Measurements from ENCODE around the gene COQ8A.

Gene COQ8A

DNA sequence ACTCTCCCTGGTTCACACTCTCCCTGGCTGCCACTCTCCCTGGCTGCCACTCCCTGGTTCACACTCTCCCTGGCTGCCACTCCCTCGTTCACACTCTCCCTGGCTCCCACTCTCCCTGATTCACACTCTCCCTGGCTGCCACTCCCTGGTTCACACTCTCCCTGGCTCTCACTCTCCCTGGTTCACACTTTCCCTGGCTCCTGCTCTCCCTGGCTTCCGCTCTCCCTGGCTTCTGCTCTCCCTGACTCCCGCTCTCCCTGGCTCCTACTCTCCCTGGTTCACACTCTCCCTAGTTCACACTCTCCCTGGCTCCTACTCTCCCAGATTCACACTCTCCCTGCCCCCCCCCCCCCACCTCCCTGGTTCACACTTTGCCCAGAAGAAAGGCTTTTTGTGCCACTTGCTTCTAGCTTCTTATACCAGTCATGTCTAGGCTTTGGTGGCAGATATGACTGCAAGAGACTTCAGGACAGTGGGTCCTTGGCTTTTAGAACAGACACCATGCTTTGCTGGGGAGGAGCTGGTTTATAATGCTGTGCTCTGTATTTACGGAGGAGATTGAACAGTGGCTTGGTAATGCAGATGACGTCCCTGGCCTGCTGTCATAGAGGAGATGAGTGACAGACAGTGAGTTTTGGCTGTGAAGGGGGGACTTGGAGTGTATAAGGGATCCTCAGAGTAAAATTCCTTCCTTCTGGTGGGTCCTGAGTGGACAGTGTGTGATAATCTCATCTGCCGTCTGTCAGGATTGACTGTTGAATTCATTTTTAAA, 17.0 kb downstream of the COQ8A start:
- no peak overlapping the region for H3K4me3 ChIP-seq (ENCODE audit: low read depth, low read length)
- TF ChIP-seq, protein P1, sequence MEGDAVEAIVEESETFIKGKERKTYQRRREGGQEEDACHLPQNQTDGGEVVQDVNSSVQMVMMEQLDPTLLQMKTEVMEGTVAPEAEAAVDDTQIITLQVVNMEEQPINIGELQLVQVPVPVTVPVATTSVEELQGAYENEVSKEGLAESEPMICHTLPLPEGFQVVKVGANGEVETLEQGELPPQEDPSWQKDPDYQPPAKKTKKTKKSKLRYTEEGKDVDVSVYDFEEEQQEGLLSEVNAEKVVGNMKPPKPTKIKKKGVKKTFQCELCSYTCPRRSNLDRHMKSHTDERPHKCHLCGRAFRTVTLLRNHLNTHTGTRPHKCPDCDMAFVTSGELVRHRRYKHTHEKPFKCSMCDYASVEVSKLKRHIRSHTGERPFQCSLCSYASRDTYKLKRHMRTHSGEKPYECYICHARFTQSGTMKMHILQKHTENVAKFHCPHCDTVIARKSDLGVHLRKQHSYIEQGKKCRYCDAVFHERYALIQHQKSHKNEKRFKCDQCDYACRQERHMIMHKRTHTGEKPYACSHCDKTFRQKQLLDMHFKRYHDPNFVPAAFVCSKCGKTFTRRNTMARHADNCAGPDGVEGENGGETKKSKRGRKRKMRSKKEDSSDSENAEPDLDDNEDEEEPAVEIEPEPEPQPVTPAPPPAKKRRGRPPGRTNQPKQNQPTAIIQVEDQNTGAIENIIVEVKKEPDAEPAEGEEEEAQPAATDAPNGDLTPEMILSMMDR (IDR thresholded peaks at IDR 0.05; ENCODE audit: borderline replicate concordance, insufficient read depth, low read depth, low read length): no peak

DNA sequence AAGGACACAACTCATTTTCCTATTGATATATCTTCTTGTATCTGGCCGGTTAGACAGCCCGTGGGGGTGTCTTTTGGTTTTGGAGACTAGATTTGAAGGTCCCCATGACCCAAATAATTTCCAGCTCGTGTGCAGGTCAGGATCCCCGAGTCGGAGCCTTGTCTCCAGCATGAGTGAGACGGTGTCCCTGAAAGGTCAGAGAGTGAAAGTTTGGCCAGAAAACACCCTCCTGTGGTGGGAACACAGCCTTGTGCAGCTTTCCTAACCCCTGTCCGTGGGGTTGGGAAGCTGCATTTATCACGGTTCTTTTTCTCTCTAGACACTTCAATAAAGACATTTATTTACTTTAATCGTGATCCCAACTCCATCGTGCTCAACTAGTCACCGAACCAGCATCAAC, 17.6 kb downstream of the COQ8A start:
- TF ChIP-seq, protein P1 (IDR thresholded peaks at IDR 0.05; ENCODE audit: borderline replicate concordance, insufficient read depth, low read depth, low read length): no peak
- no peak overlapping the region for H3K4me3 ChIP-seq (ENCODE audit: low read depth, low read length)

DNA sequence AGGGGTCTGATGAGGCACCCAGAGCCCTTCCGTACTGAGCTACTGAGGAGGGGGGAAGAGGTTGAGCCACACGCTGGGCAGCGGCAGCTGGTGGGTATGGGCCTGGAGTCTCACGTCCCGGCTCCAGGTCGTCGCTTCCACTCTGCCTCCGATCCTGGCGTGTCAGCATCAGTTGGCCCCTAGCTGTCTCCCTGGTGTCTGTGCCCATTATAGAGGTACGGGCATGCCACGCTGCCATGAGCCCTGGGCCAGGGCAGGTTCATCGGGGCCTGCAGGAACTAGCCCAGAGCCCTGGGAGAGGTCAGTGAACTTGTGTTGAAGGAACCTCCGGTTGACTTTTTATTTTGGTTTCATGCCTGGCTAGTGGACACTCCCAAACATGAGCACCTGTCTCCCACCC, 18.2 kb downstream of the COQ8A start:
- no peak overlapping the region for H3K4me3 ChIP-seq (ENCODE audit: low read depth, low read length)
- TF ChIP-seq, protein P1 (IDR thresholded peaks at IDR 0.05; ENCODE audit: borderline replicate concordance, insufficient read depth, low read depth, low read length): no peak

DNA sequence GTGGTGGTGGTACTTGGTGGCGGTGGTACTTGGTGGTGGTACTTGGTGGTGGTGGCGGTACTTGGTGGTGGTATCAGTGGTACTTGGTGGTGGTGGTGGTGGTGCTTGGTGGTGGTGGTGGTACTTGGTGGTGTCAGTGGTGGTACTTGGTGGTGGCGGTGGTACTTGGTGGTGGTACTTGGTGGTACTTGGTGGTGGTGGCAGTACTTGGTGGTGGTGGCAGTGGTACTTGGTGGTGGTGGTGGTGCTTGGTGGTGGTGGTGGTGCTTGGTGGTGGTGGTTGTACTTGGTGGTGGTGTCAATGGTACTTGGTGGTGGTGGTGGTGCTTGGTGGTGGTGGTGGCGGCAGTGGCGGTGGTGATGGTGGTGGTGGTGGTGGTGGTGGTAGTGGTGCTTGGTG, 20.2 kb downstream of the COQ8A start:
- TF ChIP-seq, protein P1 (IDR thresholded peaks at IDR 0.05; ENCODE audit: borderline replicate concordance, insufficient read depth, low read depth, low read length): no peak
- H3K4me3 ChIP-seq (ENCODE audit: low read depth, low read length): no peak overlapping the region

DNA sequence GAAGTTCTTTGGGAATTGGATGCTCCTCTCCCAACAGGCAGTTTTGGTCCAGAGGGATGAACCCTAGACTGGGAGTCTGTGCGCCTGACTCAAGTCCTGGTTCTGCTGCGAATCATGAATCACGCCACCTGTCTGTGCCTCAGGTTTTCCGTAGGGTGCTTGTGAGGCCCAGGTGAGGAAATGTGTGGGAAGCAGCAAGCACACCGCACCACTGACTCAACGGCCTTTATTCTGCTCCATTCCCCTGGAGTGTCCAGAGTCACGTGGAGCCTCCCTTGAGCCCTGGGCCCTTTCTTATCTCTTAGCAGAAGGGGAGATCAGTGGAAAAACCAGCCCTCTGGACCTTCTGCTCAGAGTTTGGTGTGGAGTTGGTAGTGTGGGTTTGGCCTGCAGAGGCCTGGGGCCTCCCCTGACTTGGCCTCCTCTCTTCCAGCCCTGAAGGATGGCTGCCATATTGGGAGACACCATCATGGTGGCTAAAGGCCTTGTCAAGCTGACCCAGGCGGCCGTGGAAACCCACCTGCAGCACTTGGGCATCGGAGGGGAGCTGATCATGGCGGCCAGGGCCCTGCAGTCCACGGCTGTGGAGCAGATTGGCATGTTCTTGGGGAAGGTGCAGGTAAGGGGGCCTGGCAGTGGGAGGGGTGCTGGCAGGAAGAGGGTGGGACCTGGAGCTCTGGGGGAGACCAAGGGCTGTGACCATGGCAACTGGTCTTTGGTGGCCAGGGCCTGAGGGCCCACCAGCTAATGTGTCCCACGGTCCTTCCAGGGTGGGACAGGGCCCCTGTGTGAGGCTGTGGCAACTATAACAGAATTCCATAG, 21.1 kb downstream of the COQ8A start:
- H3K4me3 ChIP-seq (ENCODE audit: low read depth, low read length): no peak overlapping the region
- TF ChIP-seq, protein P1 (IDR thresholded peaks at IDR 0.05; ENCODE audit: borderline replicate concordance, insufficient read depth, low read depth, low read length): no peak

DNA sequence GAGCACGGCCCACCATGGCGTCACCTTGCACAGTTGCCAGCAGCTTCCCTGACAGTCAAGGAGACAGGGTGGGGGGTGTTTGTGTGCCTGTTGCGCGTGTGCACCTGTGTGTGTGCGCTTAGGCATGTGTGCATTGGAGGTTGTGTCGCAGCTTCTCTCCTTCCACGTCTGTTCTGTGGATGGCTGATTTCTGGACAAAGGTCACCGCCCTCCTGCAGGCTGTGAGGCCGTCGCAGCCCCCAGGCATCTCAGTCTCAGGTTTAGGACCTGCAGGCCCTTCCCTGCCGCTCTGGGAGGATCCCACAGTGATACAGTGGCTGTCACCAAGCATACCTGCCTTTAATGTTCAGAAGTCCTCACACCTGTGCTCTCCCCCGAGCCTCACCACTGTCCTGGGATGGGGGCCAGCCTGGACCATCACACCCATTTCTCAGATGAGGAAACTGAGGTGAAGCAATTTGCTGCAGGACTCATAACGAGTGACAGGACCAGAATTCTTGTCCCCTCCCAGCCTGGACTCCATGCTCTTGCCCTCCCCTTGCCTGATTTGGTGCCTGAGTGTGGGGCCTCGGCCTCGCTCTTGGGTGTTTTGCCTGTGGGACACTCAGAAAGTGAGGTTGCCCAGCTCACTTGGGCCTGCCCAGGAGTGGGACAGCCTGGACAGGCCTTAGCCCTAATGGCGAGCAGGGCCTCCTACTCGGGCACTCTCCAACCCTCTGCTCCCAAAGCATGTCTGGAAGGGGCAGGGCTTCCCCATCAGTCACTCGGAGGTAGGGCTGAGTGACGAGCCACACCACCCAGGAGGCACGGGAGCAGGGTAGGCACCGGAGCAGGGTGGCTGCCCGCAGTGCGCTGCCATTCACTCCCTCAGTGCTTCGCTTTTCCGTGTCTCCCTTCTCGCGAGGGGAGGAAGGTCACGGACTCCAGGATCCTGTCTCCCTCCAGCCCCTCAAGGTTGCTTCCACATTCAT, 22.6 kb downstream of the COQ8A start:
- H3K4me3 ChIP-seq (ENCODE audit: low read depth, low read length): no peak overlapping the region
- TF ChIP-seq, protein P1 (IDR thresholded peaks at IDR 0.05; ENCODE audit: borderline replicate concordance, insufficient read depth, low read depth, low read length): no peak
